T1000 (cell line): ENCODE results near the gene LACRT.

Experiments used
- DNase-seq: peaks from one replicate; lab custom pipeline; 2025; ENCODE audit warnings: mixed read lengths; lab: John Stamatoyannopoulos, UW

Gene LACRT

DNA sequence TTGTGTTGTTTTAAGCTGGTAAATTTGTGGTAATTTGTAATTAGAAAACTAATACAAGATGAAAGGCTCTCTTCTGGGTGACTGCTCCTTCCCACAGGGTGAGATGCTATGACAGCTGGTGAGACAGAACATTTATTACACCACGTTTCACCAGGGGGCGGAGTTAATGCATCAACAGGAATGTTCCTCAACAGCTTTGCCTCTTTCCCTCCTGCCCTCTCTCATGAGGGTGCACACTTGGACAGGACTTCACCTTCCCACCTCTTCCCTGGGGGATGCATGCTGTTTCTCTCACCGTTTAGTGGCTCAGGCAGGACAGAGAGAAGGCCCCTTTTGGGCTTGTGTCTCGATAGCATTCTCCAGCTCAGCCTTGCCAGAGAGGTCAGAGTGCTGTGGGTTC lies 32.9 kb downstream of the LACRT start:
- DNase-seq, result no peak

DNA sequence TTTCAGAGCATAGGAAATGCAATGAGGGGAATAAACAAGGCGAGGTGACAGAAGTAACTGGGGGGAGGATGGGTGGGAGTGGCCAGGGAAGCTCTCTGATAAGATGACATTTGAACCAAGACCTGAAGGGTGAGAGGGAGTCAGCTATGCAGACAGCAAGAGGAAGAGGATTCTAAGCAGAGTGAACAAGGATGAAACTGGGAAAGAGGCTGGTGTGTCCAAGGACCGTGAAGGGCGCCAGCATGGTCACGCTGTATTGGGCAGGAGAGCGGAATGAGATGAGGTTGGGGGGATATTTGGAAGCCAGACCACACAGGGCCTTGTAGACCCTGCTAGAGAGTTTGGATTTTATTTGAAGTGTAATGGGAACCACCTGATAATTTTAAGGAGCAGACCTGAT lies 35.7 kb downstream of the LACRT start:
- DNase-seq, result no peak

DNA sequence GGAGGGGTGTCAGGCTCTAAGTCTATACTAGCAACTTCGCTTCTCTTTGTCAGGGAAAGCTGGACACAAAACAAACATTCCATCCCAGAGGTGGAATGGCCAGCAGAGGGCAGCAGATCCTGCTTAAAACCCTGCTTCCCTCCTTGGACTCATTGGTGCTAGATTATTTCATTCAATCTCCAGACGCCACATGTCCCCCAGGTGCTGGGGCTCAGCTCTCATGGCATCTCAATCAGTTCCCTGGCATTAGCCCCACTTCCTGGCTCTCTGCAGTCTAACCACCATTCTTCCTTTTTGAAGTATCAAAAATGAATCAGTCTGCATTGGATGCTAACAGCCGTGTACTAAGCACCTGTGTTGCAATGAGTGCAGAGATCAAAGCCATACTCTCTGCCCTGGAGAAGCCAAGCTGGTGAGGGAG lies 38.2 kb downstream of the LACRT start:
- no peak for DNase-seq

DNA sequence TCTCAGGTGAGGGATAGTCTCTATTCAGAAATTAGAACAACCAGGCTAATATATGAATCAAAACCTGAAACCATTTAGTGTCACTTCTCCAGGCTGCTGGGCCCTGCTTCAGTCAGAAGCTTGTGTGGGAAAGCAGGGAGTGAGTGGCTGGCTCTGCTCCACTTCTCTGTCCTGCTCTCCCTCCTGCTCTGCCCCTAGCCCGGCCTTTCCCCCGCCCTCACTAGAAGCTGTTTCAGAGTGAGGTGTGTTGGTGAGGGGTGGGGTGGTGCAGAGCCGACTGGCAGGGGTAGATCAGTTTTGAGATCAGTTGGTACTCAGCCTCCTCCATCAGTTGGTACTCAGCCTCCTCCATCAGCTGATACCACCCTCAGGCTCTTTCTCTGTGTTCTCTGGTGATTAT lies 39.2 kb downstream of the LACRT start:
- DNase-seq, result no peak

DNA sequence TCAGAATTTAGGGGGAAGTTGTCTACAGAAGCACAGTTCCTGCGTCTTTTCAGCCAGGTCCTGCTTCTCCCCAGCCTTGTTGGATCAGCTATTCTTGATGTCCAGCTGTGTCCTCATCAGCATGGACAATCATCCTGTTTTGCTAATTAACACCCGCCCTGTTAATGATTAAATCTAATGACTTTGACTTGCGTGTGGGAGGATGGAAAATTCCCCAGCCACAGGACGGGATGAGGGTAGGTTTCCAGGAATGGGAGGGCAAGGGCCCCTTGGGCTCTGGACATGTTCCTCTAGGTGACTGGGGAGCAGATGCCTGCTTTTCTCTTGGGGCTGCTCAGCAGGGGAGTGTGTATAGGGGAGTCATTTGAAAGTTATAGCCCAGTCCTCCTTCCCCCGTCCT lies 41.0 kb downstream of the LACRT start:
- no peak for DNase-seq

DNA sequence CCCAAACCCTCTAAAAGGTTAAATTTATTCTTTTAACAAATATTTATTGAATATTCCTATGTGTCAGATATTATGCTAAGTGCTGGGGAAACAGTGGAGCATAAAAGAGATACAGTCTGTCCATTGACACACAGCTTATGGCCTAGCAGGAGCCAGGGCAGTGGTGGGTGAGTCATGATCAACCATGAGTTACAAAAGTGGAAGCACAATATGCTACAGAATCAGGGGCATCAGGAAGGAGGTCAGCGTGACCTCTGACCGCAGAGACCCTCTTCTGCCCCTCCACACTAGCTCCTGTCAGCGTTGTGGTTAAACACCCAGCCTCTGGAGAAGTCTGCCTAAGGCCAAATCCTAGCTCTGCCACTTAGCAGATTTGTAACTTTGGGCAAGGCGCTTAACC lies 41.6 kb downstream of the LACRT start:
- no peak for DNase-seq

DNA sequence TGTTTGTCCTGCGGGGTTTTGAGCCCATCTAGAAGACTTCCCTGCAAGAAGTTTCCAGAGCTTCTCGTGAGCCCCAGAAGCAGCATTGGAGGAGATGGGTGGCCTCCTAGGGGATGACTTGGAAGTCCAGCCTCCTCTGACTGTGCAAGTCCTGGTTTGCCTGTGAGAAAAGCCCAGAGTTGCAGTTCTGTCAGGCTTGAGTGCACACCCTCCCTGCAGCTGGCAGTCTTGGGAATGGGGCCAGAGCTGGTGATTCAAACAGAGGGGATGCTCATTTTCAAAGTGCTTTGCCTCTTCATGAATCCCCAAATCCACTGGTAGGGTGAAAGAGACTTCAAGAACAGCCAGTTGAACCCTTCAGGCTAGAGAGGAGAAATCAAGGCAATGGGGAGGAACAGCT lies 42.4 kb downstream of the LACRT start:
- DNase-seq, result no peak

DNA sequence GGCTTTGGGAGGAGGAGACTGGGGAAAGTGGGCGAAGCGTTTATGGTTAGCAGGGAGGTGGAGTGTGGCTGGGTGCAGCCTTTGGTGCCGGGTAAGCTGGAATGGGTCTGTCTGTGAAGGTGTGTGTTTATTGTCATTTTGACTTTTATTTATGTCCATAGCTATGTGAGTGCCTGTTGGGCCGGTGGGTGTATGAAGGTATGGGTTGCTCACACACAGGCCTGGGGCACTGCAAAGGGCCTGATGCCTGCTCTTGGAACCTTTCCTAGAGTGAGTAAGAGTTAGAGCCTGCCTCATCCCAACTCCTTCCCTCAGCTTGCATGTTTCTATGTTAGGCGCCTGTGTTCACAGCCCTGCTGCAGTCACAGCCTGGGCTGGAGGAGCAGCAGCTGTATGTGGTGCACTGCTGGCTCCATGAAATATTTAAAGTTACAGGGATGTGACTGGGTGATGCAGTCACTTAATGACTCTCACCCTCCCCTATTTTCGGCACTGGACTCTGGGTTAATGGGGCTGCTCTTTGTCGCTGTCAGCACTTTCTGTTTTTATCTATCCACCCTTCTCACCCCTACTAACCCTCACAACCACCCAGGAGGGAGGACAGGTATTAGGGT lies 43.6 kb downstream of the LACRT start:
- no peak for DNase-seq

DNA sequence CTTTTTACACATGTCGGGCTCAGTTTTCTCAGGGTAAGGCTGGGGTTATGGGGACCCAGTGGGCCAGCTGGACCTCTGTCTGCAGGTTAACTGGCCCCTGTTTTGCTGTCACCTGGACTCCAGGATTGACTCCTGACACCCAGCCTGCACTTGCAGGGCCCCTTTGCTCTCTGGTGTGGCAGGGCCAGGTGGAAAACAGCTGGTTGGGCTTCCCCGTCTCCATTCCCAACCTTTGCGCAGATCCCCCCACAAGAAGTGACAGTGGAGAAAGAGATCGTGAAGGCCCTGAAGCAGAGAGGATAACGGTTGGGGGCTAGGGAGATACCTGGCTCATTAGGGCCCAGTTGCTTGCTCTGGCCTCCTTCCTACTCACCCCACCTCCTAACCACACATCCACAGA lies 44.7 kb downstream of the LACRT start:
- DNase-seq, result no peak

DNA sequence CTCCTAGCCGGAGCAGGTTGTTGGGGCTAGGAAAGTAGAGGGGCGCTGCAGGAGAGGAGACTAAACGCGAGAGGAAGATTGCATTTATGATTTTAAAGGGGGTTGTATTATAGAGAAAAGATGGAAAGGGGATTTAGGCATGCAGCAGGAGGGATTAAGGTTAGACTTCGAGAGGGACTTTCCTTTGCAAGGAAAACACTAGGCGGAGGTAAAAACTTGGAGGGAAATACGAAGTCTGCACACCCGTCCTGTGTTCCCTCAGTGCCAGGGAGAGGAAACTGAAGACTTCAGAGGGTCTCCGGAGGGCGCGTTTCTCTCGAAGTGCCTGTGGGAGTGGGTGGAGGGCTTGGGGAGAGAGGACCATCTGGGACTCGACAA lies 45.8 kb downstream of the LACRT start:
- DNase-seq, result no peak

DNA sequence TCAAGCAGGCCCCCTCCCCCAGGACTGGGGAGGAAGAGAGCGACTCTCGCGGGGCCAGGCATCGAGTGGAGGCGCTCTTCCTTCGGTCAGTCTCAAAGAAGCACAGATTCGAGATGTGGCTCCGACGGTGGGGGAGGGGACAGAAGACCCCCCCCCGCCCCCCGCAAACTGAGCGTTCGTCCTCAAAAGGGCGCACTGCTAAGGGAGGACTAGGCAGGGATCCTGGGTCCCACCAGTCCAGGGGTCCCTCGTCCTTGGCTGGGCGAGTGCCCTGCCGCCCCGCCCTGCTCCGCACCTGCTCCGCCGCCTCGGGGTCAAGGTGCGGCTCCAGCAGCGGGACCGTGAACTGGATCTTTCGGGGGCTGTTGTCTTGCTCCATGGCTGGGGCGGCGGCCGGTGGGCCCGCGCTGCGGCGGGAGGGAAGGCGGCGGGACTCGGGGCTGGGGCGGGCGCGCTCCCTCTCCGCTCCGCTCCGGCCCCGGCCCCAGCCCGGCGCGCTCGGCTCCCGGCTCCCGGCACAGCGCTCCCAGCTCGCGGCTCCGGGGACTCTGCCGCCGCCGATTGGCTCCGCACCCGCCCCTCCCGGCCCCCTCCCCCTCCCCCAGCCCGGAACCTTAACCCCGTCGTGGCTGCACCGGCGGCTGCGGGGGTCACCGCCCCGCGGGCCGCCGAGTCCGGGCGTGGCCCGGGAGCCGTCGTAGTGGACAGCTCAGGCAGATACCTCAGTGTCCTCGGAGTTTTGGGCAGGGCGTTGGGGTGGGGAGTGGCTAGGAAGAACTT lies 46.4 kb downstream of the LACRT start, which contains the start of gene PPP1R1A:
PPP1R1A (minus strand) TSS at position 550 of the 780 bp plus-strand sequence; CDS start at position 379, 171 bp downstream.
- DNase-seq, result no peak

DNA sequence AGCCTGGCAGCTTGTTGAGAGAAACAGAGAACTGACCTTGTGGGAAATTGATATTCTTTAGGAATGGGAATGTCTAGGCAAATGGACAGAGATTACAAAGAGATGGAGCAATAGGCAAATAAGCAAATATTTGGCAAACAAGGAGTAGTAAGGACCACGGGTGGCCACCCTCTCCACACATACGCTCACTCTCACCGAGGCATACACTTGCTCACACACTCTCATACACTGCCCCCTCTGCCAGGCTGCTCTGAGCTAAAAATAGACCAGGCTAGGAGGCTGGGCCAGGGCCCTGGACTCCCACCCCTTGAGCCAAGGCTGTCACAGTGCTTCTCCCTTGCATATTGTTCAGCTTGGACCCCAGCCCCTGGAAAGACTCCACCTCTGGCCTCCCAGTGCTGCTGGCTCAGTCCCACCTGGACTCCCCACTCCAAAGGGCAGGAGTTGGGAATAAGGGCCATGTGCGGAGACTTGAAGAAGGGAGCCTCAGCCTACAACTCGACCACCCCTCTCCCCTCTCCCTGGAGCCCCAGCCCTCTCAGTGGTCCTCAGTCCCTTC lies 47.3 kb downstream of the LACRT start:
- no peak for DNase-seq

DNA sequence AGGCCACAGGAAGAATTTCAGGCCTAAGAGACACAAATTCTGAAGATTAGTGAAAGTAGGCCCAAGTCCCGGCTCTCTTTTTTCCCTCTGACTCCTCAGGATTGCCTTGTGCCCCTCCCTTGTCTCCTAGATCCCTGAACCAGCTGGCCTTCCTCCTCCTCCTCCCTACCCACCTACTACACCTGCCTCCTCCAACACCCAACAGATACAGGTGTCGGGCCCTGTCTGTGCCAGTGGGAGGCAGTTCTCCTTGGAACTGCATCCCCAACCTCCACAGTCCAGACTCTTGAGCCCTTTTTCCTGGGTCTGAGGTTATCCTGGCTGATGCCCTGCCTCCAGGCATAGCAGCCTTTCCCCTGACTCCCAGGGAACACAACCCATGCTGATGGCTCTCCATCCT lies 48.1 kb downstream of the LACRT start:
- no peak for DNase-seq

DNA sequence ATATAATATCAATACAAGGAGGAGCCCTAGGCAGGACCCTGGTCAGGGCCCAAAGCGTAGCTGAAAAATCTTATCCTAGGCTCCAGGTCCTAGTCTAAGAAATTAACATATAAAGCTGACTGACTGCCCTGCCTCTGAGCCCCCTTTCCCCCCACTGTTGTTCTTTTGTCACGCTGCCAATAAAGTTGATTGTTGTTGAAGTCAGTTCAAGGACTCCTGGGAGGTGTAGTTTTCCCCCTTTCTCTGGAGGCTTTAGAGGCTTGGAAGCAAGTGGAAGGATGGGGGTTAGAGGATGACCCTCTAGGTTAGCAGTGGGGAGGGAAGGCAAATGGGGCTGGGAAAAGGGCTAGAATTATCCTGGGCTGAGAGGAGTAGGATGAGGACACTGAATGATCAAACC lies 49.5 kb downstream of the LACRT start:
- no peak for DNase-seq

DNA sequence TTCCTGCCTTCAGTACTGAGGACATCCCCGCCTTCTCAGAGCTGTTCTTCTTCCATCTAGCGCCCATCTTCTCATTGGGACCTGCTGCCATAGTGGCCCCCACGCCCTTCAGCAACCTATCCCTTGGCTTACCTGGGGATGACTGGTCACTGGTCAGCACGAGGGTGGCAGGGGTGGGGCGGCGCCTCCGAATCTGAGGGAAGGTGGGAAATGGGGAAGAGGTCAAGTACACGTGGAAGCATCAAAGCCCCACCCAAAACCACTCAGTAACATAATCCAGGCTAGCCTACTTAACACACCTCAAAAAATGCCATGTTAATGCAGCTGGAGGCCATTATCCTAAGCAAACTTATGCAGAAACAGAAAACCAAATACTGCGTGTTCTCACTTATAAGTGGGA lies 50.6 kb downstream of the LACRT start:
- DNase-seq, result no peak

DNA sequence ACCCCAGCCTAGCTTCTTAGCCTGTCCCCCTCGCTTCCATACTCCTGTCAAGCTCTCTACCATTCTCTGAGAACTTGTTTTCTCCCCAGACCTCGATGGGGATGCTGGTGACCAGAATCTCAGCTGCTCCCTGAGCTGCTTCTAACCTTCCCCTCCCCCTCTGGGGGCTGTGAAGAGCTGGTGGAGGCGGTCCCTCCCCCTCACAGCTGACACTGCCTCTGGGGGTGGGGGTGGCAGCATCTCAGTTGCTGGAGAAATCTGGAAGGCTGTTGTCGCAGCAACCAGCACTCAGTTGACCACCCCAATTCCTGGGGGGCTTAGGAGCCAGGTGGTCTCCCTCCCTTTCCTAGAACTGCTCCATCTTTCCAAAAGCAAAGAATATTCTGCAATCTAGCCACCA lies 51.0 kb downstream of the LACRT start:
- DNase-seq, result no peak

DNA sequence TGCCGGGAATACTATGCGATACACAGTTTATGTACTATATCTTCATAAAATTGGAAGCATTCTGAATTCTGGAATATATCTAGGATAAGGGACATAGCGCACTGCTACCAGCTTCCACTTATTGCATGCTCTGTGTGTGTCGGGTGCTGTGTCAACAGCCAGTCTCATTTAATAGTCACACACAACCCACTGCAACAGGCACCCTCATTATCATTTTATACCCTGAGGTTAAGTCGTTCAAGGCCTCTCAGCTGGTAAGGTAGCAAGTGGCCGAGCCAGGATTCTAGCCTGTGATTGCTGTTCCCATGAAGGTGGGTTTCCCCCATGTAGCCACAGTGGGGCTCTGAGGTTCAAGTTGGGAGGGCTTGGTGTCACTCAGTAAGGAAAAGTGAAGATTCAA lies 53.3 kb downstream of the LACRT start:
- DNase-seq, result no peak
